K562 (cell line): Measurements from ENCODE around the gene DKK3. TPM values are rescaled to one million over a fixed set of nuclear protein-coding genes. Genes with fewer than 3 reads are reported as not detected.
A peak's percentile ranks its signal among the peaks of the same experiment; 100 is the strongest.

ENCODE experiments used
- C11orf30 ChIP-seq: fragments of 450-650 bp; IDR thresholded peaks from 2 replicates; pipeline ENCODE4 v1.6.1; 2016; ENCODE audit warnings: low read depth, mild to moderate bottlenecking
- CC2D1A ChIP-seq: fragments of 450-650 bp; IDR thresholded peaks from 2 replicates; pipeline ENCODE4 v1.6.1; 2017; ENCODE audit warnings: mild to moderate bottlenecking
- CEBPZ ChIP-seq: fragments of 150-350 bp; IDR thresholded peaks from 2 replicates; pipeline ENCODE4 v1.6.1; 2014; ENCODE audit warnings: low read depth, mild to moderate bottlenecking, low read length, borderline replicate concordance
- ELF2 ChIP-seq: fragments of 250-450 bp; sonication (Bioruptor Pico); IDR thresholded peaks from 2 replicates; pipeline ENCODE4 v1.5.0; 2021; ENCODE audit warnings: mild to moderate bottlenecking
- FOXA1 ChIP-seq: fragments of 450-650 bp; IDR thresholded peaks from 2 replicates; pipeline ENCODE4 v1.6.1; 2016; ENCODE audit warnings: mild to moderate bottlenecking, borderline replicate concordance
- GTF2B ChIP-seq: IDR thresholded peaks from 2 replicates; pipeline ENCODE4 v1.6.1; 2011; ENCODE audit not compliant: insufficient read length; ENCODE audit errors: extremely low read depth
- HNRNPH1 ChIP-seq: fragments of 200-400 bp; formaldehyde crosslinking; optimal IDR thresholded peaks from 2 replicates; pipeline ENCODE3; 2017; ENCODE audit warnings: low read depth, mild to moderate bottlenecking, low read length, moderate library complexity
- KAT2B ChIP-seq: IDR thresholded peaks from one replicate; pipeline ENCODE4 v1.6.1; 2012; ENCODE audit warnings: low read depth, mild to moderate bottlenecking, control low read depth, inconsistent platforms, low read length, moderate library complexity
- MAFG ChIP-seq: fragments of 450-650 bp; conservative IDR thresholded peaks from 2 replicates; pipeline ENCODE4 v1.6.1; 2016; ENCODE audit warnings: missing genetic modification characterization, missing compliant biosample characterization
- MTA3 ChIP-seq: fragments of 450-650 bp; formaldehyde crosslinking; IDR thresholded peaks from 2 replicates; pipeline ENCODE4 v1.6.1; 2017; ENCODE audit warnings: mild to moderate bottlenecking, borderline replicate concordance
- POLR2H ChIP-seq: IDR thresholded peaks from 2 replicates; pipeline ENCODE4 v1.6.1; 2016; ENCODE audit warnings: missing genetic modification characterization, low read depth, mild to moderate bottlenecking, control low read depth, missing compliant biosample characterization, moderate library complexity
- RBM34 ChIP-seq: fragments of 200-400 bp; formaldehyde crosslinking; IDR thresholded peaks from 2 replicates; pipeline ENCODE4 v1.6.1; 2018; ENCODE audit warnings: low read length, borderline replicate concordance; ENCODE audit not compliant: insufficient read depth
- STAG1 ChIP-seq: sonication (generic); formaldehyde crosslinking; IDR thresholded peaks from 2 replicates; pipeline ENCODE4 v1.5.0; 2020; ENCODE audit warnings: missing genetic modification reagents, borderline replicate concordance
- TCF15 ChIP-seq: fragments of 250-450 bp; sonication (Bioruptor Pico); IDR thresholded peaks from 2 replicates; pipeline ENCODE4 v1.8.0; 2022; ENCODE audit warnings: moderate library complexity, mild to moderate bottlenecking, inconsistent platforms
- TEAD1 ChIP-seq, 2 experiments: fragments of 450-650 bp in 1 of 2; sonication (generic) in 1 of 2; formaldehyde crosslinking; IDR thresholded peaks; 2 replicates each; pipeline versions ENCODE4 v1.4.0 to v1.8.0; 2020 to 2022; ENCODE audit warnings: mild to moderate bottlenecking in 2 of 2, missing genetic modification reagents in 1 of 2
- ZFP91 ChIP-seq: sonication (generic); formaldehyde crosslinking; IDR thresholded peaks from 2 replicates; pipeline ENCODE4 v1.8.0; 2022; ENCODE audit warnings: mild to moderate bottlenecking, missing genetic modification reagents
- ZNF12 ChIP-seq: sonication (generic); formaldehyde crosslinking; IDR thresholded peaks from 2 replicates; pipeline ENCODE4 v1.4.0; 2020; ENCODE audit warnings: mild to moderate bottlenecking, missing genetic modification reagents
- polyA plus RNA-seq, 8 experiments: library from polyadenylated mRNA; depleted of rRNA in 4 of 8; stranded (reverse) in 5 of 8; unstranded in 3 of 8; fragments of >200 nt; fragmentation: Nextera tagmentation in 2 of 8; fragmentation: Illumina TruSeq in 1 of 8; extraction: Ambion mirVana in 2 of 8; extraction: Trizol in 1 of 8; gene quantifications; 2 replicates each; pipeline versions ENCODE4 v1.2.1 to v1.2.3, GENCODE V29; 2011 to 2014; ENCODE audit warnings: inconsistent platforms in 1 of 8, missing spikeins in 1 of 8
- total RNA-seq, 7 experiments: library from RNA; depleted of rRNA in 6 of 7; stranded (reverse); fragments of >200 nt in 6 of 7; fragmentation: Illumina TruSeq in 2 of 7; extraction: Trizol in 2 of 7; gene quantifications; 2 replicates each; pipeline versions ENCODE4 v1.2.1 to v1.2.3, GENCODE V29; 2011 to 2021; ENCODE audit warnings: low replicate concordance in 1 of 7
- TF ChIP-seq, protein P1 (sequence below): fragments of 250-450 bp; sonication (Bioruptor Pico); IDR thresholded peaks from 2 replicates; pipeline ENCODE4 v1.9.0; 2021; ENCODE audit warnings: mild to moderate bottlenecking
- TF ChIP-seq, protein P2 (sequence below): fragments of 450-650 bp; formaldehyde crosslinking; IDR thresholded peaks from 2 replicates; pipeline ENCODE4 v1.4.0; 2022; ENCODE audit warnings: missing genetic modification characterization

DKK3 gene
- total and polyA plus RNA-seq, 9 of the 15 experiments (the other 6 are each of a cell fraction or from before 2014, with no cell fraction given): 0.14 to 0.85 (median 0.38) TPM; not detected in 6

GRCh38 chr11:12043959-12044791 is 35.7 kb upstream of the DKK3 start (continued):
- TF ChIP-seq CEBPZ (no peak), STAG1 (CRISPR knock-in tag) (peak; percentile 93; the same call in 1 of the 2 replicates), MAFG (tag) (no peak), HNRNPH1 (no peak), KAT2B (no peak), RBM34 (no peak), MTA3 (peak; percentile 31; the same call in 1 of the 2 replicates), POLR2H (no peak), TCF15 (CRISPR knock-in tag) (no peak), CC2D1A (peak; percentile 56; the same call in 1 of the 2 replicates), GTF2B (no peak), ELF2 (CRISPR knock-in tag) (no peak), FOXA1 (no peak), C11orf30 (no peak), TEAD1 (CRISPR knock-in tag; IDR thresholded peaks at IDR 0.05) (no peak), ZFP91 (CRISPR knock-in tag) (no peak), ZNF12 (CRISPR knock-in tag) (no peak)
- TF ChIP-seq, protein P1, sequence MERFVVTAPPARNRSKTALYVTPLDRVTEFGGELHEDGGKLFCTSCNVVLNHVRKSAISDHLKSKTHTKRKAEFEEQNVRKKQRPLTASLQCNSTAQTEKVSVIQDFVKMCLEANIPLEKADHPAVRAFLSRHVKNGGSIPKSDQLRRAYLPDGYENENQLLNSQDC: no peak
- TF ChIP-seq, protein P2, sequence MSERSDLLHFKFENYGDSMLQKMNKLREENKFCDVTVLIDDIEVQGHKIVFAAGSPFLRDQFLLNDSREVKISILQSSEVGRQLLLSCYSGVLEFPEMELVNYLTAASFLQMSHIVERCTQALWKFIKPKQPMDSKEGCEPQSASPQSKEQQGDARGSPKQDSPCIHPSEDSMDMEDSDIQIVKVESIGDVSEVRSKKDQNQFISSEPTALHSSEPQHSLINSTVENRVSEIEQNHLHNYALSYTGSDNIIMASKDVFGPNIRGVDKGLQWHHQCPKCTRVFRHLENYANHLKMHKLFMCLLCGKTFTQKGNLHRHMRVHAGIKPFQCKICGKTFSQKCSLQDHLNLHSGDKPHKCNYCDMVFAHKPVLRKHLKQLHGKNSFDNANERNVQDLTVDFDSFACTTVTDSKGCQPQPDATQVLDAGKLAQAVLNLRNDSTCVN (CRISPR knock-in tag): no peak
